Spleen (tissue), 7 donors: ENCODE measurements around the gene DDX39A.

Experiments used
- POLR2AphosphoS5 ChIP-seq, 3 donors: sonication (generic); formaldehyde crosslinking; IDR thresholded peaks; one replicate each; pipeline ENCODE4 v1.5.1; 2017; ENCODE audit warnings: antibody characterized with exemption in 3 of 3
- TF ChIP-seq, protein P1 (sequence below), 11 experiments: fragments of 200-600 bp in 7 of 11; fragments of 450-650 bp in 4 of 11; sonication (generic) in 4 of 11; IDR thresholded peaks in 8 of 11; conservative IDR thresholded peaks in 3 of 11; 1 replicate in 7 of 11; 2 replicates in 4 of 11; pipeline versions ENCODE4 v1.4.0 to v1.8.0; 2016 to 2021; ENCODE audit warnings: antibody characterized with exemption in 11 of 11, inconsistent platforms in 4 of 11, mild to moderate bottlenecking in 1 of 11
- donor health status: DM: no; HTN: no; CAD: no; lungs with moderate emphysema.
- donor health status: DM: no; HTN: no; CAD: no.
- donor health status: DM: no; HTN: no; CAD: no.

DNA sequence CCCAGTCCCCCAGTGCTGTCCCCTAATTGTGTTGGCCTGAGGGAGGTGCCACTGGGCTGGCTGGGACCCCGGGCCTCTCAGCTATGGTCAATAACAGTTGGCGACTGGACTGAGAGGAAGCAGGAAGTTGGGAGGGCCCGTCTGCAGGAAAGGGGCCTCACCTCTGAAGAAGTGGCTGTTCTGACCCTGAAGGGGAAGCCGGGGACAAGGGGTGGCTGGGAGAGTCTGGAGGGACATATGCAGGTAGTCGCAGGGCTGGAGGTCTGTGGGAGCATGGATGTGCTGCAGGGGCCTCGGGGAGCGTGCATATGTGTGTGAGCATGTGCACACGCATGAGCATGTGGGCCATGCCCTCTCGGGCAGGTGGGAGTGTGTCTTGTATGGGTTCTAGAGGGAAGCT is 19.9 kb upstream of the DDX39A start:
- TF ChIP-seq, protein P1, sequence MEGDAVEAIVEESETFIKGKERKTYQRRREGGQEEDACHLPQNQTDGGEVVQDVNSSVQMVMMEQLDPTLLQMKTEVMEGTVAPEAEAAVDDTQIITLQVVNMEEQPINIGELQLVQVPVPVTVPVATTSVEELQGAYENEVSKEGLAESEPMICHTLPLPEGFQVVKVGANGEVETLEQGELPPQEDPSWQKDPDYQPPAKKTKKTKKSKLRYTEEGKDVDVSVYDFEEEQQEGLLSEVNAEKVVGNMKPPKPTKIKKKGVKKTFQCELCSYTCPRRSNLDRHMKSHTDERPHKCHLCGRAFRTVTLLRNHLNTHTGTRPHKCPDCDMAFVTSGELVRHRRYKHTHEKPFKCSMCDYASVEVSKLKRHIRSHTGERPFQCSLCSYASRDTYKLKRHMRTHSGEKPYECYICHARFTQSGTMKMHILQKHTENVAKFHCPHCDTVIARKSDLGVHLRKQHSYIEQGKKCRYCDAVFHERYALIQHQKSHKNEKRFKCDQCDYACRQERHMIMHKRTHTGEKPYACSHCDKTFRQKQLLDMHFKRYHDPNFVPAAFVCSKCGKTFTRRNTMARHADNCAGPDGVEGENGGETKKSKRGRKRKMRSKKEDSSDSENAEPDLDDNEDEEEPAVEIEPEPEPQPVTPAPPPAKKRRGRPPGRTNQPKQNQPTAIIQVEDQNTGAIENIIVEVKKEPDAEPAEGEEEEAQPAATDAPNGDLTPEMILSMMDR (IDR thresholded peaks at IDR 0.05 in 8 of 11, conservative IDR thresholded peaks at IDR 0.05 in 3 of 11) = no peak
- TF ChIP-seq POLR2AphosphoS5 (IDR thresholded peaks at IDR 0.05) = peak in 2 of 3 donors; percentile 23 to 28
